GM23338 (cell line): Measurements from ENCODE around the gene TMEM221. TPM values are rescaled to one million over a fixed set of nuclear protein-coding genes. Genes with fewer than 3 reads are reported as not detected.

Experiments used
- ATAC-seq: fragments of 200-7000 bp; cut with Tn5 transposase; 3 replicates; pipeline ENCODE4 v1.9.1; 2020
- DNase-seq: peaks from one replicate; pipeline ENCODE4 v3.0.0-alpha.2; 2015; ENCODE audit warnings: low spot score
- H2AFZ ChIP-seq: fragments of 200-600 bp; sonication (generic); 2 replicates; pipeline ENCODE4 v1.8.0; 2016; ENCODE audit warnings: antibody characterized with exemption, mild to moderate bottlenecking, moderate library complexity
- H3F3A ChIP-seq: fragments of 200-600 bp; sonication (generic); replicated peaks from 2 replicates; pipeline ENCODE4 v1.8.0; 2017; ENCODE audit warnings: antibody characterized with exemption, mixed run types, low read depth
- H3K27ac ChIP-seq: fragments of 200-600 bp; sonication (generic); 2 replicates; pipeline ENCODE4 v1.6.1; 2016; ENCODE audit warnings: low read depth
- H3K27me3 ChIP-seq: fragments of 200-600 bp; sonication (generic); 2 replicates; pipeline ENCODE4 v1.8.0; 2016; ENCODE audit warnings: mild to moderate bottlenecking, mixed run types, moderate library complexity; ENCODE audit not compliant: insufficient read depth
- H3K36me3 ChIP-seq: fragments of 200-600 bp; sonication (generic); 2 replicates; pipeline ENCODE4 v1.8.0; 2016; ENCODE audit warnings: mild to moderate bottlenecking; ENCODE audit not compliant: insufficient read depth
- H3K4me1 ChIP-seq: fragments of 200-600 bp; sonication (generic); 2 replicates; pipeline ENCODE4 v1.8.0; 2016; ENCODE audit warnings: mild to moderate bottlenecking, moderate library complexity; ENCODE audit not compliant: insufficient read depth
- H3K4me2 ChIP-seq: fragments of 200-600 bp; sonication (generic); 2 replicates; pipeline ENCODE4 v1.7.1; 2017; ENCODE audit warnings: mixed run types
- H3K4me3 ChIP-seq: fragments of 200-600 bp; sonication (generic); 2 replicates; pipeline ENCODE4 v1.6.1; 2016; ENCODE audit warnings: mixed run types
- H3K79me2 ChIP-seq: fragments of 200-600 bp; sonication (generic); replicated peaks from 2 replicates; pipeline ENCODE4 v1.8.0; 2017; ENCODE audit warnings: mild to moderate bottlenecking; ENCODE audit not compliant: insufficient read depth
- H3K9me2 ChIP-seq: fragments of 200-600 bp; sonication (generic); 2 replicates; pipeline ENCODE4 v1.8.0; 2017; ENCODE audit not compliant: insufficient read depth
- H4K20me1 ChIP-seq: fragments of 200-600 bp; sonication (generic); replicated peaks from 2 replicates; pipeline ENCODE4 v1.8.0; 2017; ENCODE audit warnings: mild to moderate bottlenecking; ENCODE audit not compliant: insufficient read depth
- H3K27ac Mint-ChIP-seq: 2 replicates; pipeline ENCODE4 v1.8.0; 2020; ENCODE audit warnings: inconsistent platforms, mild to moderate bottlenecking, moderate library complexity, mixed read lengths
- H3K27me3 Mint-ChIP-seq: 3 replicates; pipeline ENCODE4 v1.8.0; 2022; ENCODE audit warnings: low read depth, mild to moderate bottlenecking, moderate library complexity, mixed read lengths, inconsistent platforms; ENCODE audit not compliant: insufficient read depth, poor library complexity
- H3K36me3 Mint-ChIP-seq: 3 replicates; pipeline ENCODE4 v1.8.0; 2021; ENCODE audit warnings: low read depth, mild to moderate bottlenecking, inconsistent platforms, moderate library complexity, mixed read lengths
- H3K4me1 Mint-ChIP-seq: 3 replicates; pipeline ENCODE4 v1.8.0; 2020; ENCODE audit warnings: mild to moderate bottlenecking, inconsistent platforms, mixed read lengths
- H3K4me3 Mint-ChIP-seq: 3 replicates; pipeline ENCODE4 v1.8.0; 2021; ENCODE audit warnings: moderate library complexity, mild to moderate bottlenecking, inconsistent platforms, mixed read lengths
- H3K9me3 Mint-ChIP-seq: 3 replicates; pipeline ENCODE4 v1.8.0; 2020; ENCODE audit warnings: moderate library complexity, mild to moderate bottlenecking, inconsistent platforms, mixed read lengths
- CREB1 ChIP-seq: fragments of 250-450 bp; sonication (Bioruptor Pico); IDR thresholded peaks from 2 replicates; pipeline ENCODE4 v1.5.0; 2020; ENCODE audit warnings: low read depth, mild to moderate bottlenecking, moderate library complexity
- EZH2 ChIP-seq: fragments of 200-600 bp; sonication (generic); IDR thresholded peaks from one replicate; pipeline ENCODE4 v1.8.0; 2017; ENCODE audit warnings: antibody characterized with exemption, mild to moderate bottlenecking, low read depth; ENCODE audit not compliant: unreplicated experiment
- EZH2phosphoT487 ChIP-seq: fragments of 200-600 bp; sonication (generic); IDR thresholded peaks from one replicate; pipeline ENCODE4 v1.8.1; 2018; ENCODE audit warnings: antibody characterized with exemption; ENCODE audit not compliant: unreplicated experiment
- NANOG ChIP-seq: IDR thresholded peaks from 2 replicates; pipeline ENCODE4 v1.6.1; 2016; ENCODE audit warnings: antibody characterized with exemption, borderline replicate concordance
- POLR2AphosphoS5 ChIP-seq: IDR thresholded peaks from 2 replicates; pipeline ENCODE4 v1.6.1; 2016; ENCODE audit warnings: antibody characterized with exemption, low read depth
- STAT1 ChIP-seq: IDR thresholded peaks from one replicate; pipeline ENCODE4 v1.6.1; 2016; ENCODE audit warnings: antibody characterized with exemption; ENCODE audit not compliant: unreplicated experiment
- ZNF114 ChIP-seq: fragments of 250-450 bp; sonication (Bioruptor Pico); IDR thresholded peaks from 2 replicates; pipeline ENCODE4 v1.5.0; 2020; ENCODE audit warnings: mild to moderate bottlenecking, moderate library complexity
- ZNF331 ChIP-seq: fragments of 250-450 bp; sonication (Bioruptor Pico); IDR thresholded peaks from 2 replicates; pipeline ENCODE4 v1.5.0; 2020; ENCODE audit warnings: low read depth, mild to moderate bottlenecking, moderate library complexity
- polyA plus RNA-seq: library from polyadenylated mRNA; unstranded; fragments of >200 nt; fragmentation: Nextera tagmentation; extraction: Ambion mirVana; gene quantifications from 2 replicates; pipeline ENCODE4 v1.2.1, GENCODE V29; 2016
- total RNA-seq: library from RNA; depleted of rRNA; stranded (reverse); fragments of >200 nt; shearing (Covaris generic); gene quantifications from 2 replicates; pipeline ENCODE4 v1.2.3, GENCODE V29; 2014
- TF ChIP-seq, protein P1 (sequence below): IDR thresholded peaks from 2 replicates; pipeline ENCODE4 v1.6.1; 2016; ENCODE audit warnings: antibody characterized with exemption
- TF ChIP-seq, protein P2 (sequence below), 2 experiments: fragments of 200-600 bp in 1 of 2; sonication (generic) in 1 of 2; conservative IDR thresholded peaks; 2 replicates each; pipeline versions ENCODE4 v1.5.1 to v1.6.1; 2016 to 2017; ENCODE audit warnings: antibody characterized with exemption in 2 of 2, low read depth in 2 of 2, mild to moderate bottlenecking in 2 of 2, moderate library complexity in 1 of 2
- TF ChIP-seq, protein P3 (sequence below): fragments of 250-450 bp; sonication (Bioruptor Pico); IDR thresholded peaks from 2 replicates; pipeline ENCODE4 v1.5.0; 2020; ENCODE audit warnings: mild to moderate bottlenecking, moderate library complexity

The TMEM221 gene
- total and polyA plus RNA-seq, 2 experiments from 2014 or later, result 0.40 to 0.90 TPM

DNA sequence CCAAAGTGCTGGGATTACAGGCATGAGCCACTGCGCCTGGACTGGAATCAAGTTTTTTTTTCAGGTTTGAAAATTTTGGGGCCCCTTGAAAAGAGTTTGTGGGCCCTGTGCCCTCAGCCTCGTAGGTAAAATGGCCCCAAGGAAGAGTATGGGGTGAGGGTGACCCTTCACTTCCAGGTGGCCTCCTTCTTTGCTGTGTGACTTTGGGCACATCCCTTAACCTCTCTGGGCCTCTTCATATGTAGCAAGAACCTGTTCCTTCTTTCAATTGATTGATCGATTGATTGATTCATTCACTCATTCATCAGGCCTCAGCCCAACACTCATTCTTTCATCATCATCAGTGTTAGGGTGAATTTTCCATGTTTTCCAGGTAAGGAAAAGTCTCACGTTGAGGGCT lies 3.4 kb upstream of the TMEM221 start:
- Mint-ChIP-seq H3K4me3 (no peak overlapping the region), H3K36me3 (no peaks in the 10 kb centered on the region; the same call in 2 of the 3 replicates), H3K27ac (no peak overlapping the region), H3K4me1 (peaks cover 15% of the 10 kb centered on the region), H3K9me3 (peaks cover 4% of the 10 kb centered on the region; the same call in 1 of the 3 replicates), H3K27me3 (peaks cover 38% of the 10 kb centered on the region)
- DNase-seq (no peak), ATAC-seq (no peak)
- TF ChIP-seq POLR2AphosphoS5 (no peak), EZH2 (no peak), STAT1 (no peak), ZNF331 (no peak), CREB1 (CRISPR knock-in tag) (no peak), EZH2phosphoT487 (no peak), ZNF114 (CRISPR knock-in tag) (no peak), NANOG (no peak)
- TF ChIP-seq, protein P1, sequence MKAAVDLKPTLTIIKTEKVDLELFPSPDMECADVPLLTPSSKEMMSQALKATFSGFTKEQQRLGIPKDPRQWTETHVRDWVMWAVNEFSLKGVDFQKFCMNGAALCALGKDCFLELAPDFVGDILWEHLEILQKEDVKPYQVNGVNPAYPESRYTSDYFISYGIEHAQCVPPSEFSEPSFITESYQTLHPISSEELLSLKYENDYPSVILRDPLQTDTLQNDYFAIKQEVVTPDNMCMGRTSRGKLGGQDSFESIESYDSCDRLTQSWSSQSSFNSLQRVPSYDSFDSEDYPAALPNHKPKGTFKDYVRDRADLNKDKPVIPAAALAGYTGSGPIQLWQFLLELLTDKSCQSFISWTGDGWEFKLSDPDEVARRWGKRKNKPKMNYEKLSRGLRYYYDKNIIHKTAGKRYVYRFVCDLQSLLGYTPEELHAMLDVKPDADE, result no peak
- TF ChIP-seq, protein P2, sequence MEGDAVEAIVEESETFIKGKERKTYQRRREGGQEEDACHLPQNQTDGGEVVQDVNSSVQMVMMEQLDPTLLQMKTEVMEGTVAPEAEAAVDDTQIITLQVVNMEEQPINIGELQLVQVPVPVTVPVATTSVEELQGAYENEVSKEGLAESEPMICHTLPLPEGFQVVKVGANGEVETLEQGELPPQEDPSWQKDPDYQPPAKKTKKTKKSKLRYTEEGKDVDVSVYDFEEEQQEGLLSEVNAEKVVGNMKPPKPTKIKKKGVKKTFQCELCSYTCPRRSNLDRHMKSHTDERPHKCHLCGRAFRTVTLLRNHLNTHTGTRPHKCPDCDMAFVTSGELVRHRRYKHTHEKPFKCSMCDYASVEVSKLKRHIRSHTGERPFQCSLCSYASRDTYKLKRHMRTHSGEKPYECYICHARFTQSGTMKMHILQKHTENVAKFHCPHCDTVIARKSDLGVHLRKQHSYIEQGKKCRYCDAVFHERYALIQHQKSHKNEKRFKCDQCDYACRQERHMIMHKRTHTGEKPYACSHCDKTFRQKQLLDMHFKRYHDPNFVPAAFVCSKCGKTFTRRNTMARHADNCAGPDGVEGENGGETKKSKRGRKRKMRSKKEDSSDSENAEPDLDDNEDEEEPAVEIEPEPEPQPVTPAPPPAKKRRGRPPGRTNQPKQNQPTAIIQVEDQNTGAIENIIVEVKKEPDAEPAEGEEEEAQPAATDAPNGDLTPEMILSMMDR (conservative IDR thresholded peaks at IDR 0.05; ENCODE audit: low read depth in 2 of 2), result no peak
- H3K36me3 ChIP-seq, result no peaks in the 10 kb centered on the region
- no peak overlapping the region for H3K27ac ChIP-seq
- no peak overlapping the region for H3K4me2 ChIP-seq
- no peaks in the 10 kb centered on the region for H4K20me1 ChIP-seq
- H3K79me2 ChIP-seq, result no peaks in the 10 kb centered on the region
- H3K27me3 ChIP-seq, result peaks cover 46% of the 10 kb centered on the region
- peaks cover 3% of the 10 kb centered on the region; the same call in 1 of the 2 replicates for H3F3A ChIP-seq
- no peak overlapping the region for H3K4me3 ChIP-seq
- no peak overlapping the region for H2AFZ ChIP-seq
- no peaks in the 10 kb centered on the region for H3K9me2 ChIP-seq
- H3K4me1 ChIP-seq, result peaks cover 12% of the 10 kb centered on the region

DNA sequence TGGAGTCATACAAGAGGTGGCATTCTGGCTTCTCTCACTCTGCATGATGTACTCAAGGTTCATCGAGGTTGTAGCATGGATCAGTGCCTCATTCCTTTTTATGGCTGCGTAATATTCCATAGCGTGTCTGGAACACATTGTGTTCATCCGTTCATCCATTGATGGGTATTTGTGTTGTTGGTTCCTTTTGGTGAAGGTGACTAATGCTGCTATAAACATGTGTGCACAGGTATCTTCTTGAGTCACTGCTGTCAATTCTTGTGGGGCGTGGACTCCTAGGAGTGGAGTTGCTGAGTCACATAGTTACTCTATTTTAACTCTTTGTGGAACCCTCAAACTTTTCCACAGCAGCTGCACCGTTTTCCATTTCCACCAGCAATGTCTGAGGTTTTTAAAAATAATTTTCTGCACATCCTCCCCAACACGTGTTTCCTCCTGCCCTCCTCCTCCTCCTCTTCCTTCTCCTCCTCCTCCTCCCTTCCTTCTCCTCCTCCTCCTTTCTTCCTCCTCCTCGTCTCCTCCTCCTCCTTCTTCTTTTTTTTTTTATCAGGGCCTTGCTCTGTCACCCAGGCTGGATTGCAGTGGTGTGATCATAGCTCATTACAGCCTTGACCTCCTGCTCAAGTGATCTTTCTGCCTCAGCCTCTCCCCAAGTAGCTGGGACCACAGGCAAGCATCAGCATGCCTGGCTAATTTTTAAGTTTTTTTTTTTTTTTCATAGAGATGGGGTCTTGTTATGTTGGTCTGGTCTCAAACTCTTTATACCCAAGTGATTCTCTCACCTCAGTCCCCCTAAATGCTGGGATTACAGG lies 2.0 kb upstream of the TMEM221 start:
- Mint-ChIP-seq H3K4me1 (peaks cover 15% of the 10 kb centered on the region), H3K4me3 (no peak overlapping the region; the same call in 2 of the 3 replicates), H3K36me3 (no peaks in the 10 kb centered on the region; the same call in 2 of the 3 replicates), H3K27me3 (peaks cover 34% of the 10 kb centered on the region), H3K9me3 (peaks cover 4% of the 10 kb centered on the region; the same call in 1 of the 3 replicates), H3K27ac (no peak overlapping the region)
- Histone ChIP-seq H3K4me2 (no peak overlapping the region), H3K27me3 (peaks cover 46% of the 10 kb centered on the region), H3K4me1 (peaks cover 12% of the 10 kb centered on the region), H3K79me2 (no peaks in the 10 kb centered on the region), H3F3A (peaks cover 3% of the 10 kb centered on the region; the same call in 1 of the 2 replicates), H3K9me2 (no peaks in the 10 kb centered on the region), H2AFZ (no peak overlapping the region), H3K36me3 (no peaks in the 10 kb centered on the region), H3K4me3 (no peak overlapping the region), H3K27ac (no peak overlapping the region), H4K20me1 (no peaks in the 10 kb centered on the region)
- no peak for DNase-seq
- ATAC-seq, result no peak
- TF ChIP-seq POLR2AphosphoS5, result no peak
- no peak for TF ChIP-seq EZH2phosphoT487
- TF ChIP-seq, protein P3, sequence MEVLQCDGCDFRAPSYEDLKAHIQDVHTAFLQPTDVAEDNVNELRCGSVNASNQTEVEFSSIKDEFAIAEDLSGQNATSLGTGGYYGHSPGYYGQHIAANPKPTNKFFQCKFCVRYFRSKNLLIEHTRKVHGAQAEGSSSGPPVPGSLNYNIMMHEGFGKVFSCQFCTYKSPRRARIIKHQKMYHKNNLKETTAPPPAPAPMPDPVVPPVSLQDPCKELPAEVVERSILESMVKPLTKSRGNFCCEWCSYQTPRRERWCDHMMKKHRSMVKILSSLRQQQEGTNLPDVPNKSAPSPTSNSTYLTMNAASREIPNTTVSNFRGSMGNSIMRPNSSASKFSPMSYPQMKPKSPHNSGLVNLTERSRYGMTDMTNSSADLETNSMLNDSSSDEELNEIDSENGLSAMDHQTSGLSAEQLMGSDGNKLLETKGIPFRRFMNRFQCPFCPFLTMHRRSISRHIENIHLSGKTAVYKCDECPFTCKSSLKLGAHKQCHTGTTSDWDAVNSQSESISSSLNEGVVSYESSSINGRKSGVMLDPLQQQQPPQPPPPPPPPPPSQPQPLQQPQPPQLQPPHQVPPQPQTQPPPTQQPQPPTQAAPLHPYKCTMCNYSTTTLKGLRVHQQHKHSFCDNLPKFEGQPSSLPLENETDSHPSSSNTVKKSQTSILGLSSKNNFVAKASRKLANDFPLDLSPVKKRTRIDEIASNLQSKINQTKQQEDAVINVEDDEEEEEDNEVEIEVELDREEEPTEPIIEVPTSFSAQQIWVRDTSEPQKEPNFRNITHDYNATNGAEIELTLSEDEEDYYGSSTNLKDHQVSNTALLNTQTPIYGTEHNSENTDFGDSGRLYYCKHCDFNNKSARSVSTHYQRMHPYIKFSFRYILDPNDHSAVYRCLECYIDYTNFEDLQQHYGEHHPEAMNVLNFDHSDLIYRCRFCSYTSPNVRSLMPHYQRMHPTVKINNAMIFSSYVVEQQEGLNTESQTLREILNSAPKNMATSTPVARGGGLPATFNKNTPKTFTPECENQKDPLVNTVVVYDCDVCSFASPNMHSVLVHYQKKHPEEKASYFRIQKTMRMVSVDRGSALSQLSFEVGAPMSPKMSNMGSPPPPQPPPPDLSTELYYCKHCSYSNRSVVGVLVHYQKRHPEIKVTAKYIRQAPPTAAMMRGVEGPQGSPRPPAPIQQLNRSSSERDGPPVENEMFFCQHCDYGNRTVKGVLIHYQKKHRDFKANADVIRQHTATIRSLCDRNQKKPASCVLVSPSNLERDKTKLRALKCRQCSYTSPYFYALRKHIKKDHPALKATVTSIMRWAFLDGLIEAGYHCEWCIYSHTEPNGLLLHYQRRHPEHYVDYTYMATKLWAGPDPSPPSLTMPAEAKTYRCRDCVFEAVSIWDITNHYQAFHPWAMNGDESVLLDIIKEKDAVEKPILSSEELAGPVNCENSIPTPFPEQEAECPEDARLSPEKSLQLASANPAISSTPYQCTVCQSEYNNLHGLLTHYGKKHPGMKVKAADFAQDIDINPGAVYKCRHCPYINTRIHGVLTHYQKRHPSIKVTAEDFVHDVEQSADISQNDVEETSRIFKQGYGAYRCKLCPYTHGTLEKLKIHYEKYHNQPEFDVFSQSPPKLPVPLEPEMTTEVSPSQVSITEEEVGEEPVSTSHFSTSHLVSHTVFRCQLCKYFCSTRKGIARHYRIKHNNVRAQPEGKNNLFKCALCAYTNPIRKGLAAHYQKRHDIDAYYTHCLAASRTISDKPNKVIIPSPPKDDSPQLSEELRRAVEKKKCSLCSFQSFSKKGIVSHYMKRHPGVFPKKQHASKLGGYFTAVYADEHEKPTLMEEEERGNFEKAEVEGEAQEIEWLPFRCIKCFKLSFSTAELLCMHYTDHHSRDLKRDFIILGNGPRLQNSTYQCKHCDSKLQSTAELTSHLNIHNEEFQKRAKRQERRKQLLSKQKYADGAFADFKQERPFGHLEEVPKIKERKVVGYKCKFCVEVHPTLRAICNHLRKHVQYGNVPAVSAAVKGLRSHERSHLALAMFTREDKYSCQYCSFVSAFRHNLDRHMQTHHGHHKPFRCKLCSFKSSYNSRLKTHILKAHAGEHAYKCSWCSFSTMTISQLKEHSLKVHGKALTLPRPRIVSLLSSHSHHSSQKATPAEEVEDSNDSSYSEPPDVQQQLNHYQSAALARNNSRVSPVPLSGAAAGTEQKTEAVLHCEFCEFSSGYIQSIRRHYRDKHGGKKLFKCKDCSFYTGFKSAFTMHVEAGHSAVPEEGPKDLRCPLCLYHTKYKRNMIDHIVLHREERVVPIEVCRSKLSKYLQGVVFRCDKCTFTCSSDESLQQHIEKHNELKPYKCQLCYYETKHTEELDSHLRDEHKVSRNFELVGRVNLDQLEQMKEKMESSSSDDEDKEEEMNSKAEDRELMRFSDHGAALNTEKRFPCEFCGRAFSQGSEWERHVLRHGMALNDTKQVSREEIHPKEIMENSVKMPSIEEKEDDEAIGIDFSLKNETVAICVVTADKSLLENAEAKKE (CRISPR knock-in tag), result no peak
- TF ChIP-seq NANOG, result no peak
- TF ChIP-seq, protein P1, result no peak
